Measurements from ENCODE around the gene STPG4.
"Not testable (repeated sequence)": the region's sequence is repeated elsewhere in the genome, so short reads cannot be mapped to it uniquely, and the experiment has no call there.

The STPG4 gene

GRCh38 chr2:47124740-47125139, 30.4 kb downstream of the STPG4 start:
- DNase-seq, result not testable (repeated sequence)

GRCh38 chr2:47120424-47120823, 34.7 kb downstream of the STPG4 start:
- DNase-seq, result not testable (repeated sequence)

- no peak for DNase-seq
Observed at GRCh38 chr2:47119001-47119400, 36.1 kb downstream of the STPG4 start.

- no peak for DNase-seq
Observed at GRCh38 chr2:47118581-47118980, 36.5 kb downstream of the STPG4 start.

- DNase-seq, result no peak
Observed at GRCh38 chr2:47112665-47113435, 42.3 kb downstream of the STPG4 start.

- DNase-seq, result no peak
Observed at GRCh38 chr2:47109680-47110079, 45.4 kb downstream of the STPG4 start.

- DNase-seq, result no peak
Observed at GRCh38 chr2:47109007-47109375, 46.1 kb downstream of the STPG4 start.

GRCh38 chr2:47108267-47109006, 46.7 kb downstream of the STPG4 start:
- DNase-seq, result not testable (repeated sequence)

GRCh38 chr2:47107201-47107600, 47.9 kb downstream of the STPG4 start:
- DNase-seq, result not testable (repeated sequence)

- DNase-seq, result not testable (repeated sequence)
Observed at GRCh38 chr2:47106231-47106630, 48.9 kb downstream of the STPG4 start.

- not testable (repeated sequence) for DNase-seq
Observed at GRCh38 chr2:47099712-47100111, 55.4 kb downstream of the STPG4 start.

GRCh38 chr2:47098953-47099352, 56.2 kb downstream of the STPG4 start:
- no peak for DNase-seq

- DNase-seq, result no peak
Observed at GRCh38 chr2:47097563-47097962, 57.5 kb downstream of the STPG4 start.

- DNase-seq, result no peak
Observed at GRCh38 chr2:47096451-47096850, 58.7 kb downstream of the STPG4 start.

GRCh38 chr2:47095349-47096020, 59.6 kb downstream of the STPG4 start:
- no peak for DNase-seq

GRCh38 chr2:47094511-47095142, 60.5 kb downstream of the STPG4 start:
- DNase-seq, result no peak

GRCh38 chr2:47093626-47094025, 61.5 kb downstream of the STPG4 start:
- DNase-seq, result no peak

GRCh38 chr2:47092465-47092864, 62.6 kb downstream of the STPG4 start:
- DNase-seq, result no peak

- DNase-seq, result no peak
Observed at GRCh38 chr2:47091118-47091517, 64.0 kb downstream of the STPG4 start.

- DNase-seq, result no peak
Observed at GRCh38 chr2:47089083-47089464, 66.0 kb downstream of the STPG4 start.

- no peak for DNase-seq
Observed at GRCh38 chr2:47088371-47089082, 66.6 kb downstream of the STPG4 start.

- DNase-seq, result no peak
Observed at GRCh38 chr2:47087051-47087450, 68.1 kb downstream of the STPG4 start.

- no peak for DNase-seq
Observed at GRCh38 chr2:47086571-47086970, 68.5 kb downstream of the STPG4 start.
